ENCODE results near the gene FBXW5. TPM values are rescaled to one million over a fixed set of nuclear protein-coding genes. Genes with fewer than 3 reads are reported as not detected.

The FBXW5 gene
- total RNA-seq, 1 experiment from 2014 or later: 66.8 TPM

DNA sequence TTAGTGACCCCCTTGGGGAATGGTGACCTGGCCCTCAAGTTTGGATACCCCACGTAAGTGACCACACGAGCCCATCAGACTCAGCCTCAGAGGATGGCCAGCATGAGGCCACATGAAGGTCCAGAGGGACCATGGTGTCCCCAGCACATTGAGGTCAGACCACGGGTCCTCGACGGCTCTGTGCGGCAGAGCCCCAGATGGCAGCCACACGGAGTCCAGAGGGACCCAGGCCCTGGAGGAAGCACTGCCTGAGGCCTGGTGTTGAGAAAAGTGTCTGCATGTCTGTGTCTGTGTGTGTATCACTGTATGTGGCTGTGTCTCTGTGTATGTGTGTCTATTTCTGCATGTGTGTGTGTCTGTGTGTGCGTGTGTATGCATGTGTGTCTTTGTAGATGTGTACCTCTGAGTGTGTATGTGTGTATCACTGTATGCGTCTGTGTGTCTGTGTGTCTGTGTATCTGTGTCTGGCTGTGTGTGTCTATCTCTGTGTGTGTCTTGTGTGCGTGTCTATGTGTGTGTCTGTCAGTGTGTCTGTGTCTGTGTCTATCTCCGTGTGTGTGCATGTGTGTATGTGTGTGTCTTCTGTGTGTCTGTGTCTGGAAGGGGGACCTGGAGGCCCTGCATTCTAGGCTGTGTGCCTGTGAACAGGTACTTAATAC lies 39.2 kb upstream of the FBXW5 start:
- ChIA-PET POLR2A (no interaction called here), CTCF (no interaction called here)
- TF ChIP-seq, protein P1, sequence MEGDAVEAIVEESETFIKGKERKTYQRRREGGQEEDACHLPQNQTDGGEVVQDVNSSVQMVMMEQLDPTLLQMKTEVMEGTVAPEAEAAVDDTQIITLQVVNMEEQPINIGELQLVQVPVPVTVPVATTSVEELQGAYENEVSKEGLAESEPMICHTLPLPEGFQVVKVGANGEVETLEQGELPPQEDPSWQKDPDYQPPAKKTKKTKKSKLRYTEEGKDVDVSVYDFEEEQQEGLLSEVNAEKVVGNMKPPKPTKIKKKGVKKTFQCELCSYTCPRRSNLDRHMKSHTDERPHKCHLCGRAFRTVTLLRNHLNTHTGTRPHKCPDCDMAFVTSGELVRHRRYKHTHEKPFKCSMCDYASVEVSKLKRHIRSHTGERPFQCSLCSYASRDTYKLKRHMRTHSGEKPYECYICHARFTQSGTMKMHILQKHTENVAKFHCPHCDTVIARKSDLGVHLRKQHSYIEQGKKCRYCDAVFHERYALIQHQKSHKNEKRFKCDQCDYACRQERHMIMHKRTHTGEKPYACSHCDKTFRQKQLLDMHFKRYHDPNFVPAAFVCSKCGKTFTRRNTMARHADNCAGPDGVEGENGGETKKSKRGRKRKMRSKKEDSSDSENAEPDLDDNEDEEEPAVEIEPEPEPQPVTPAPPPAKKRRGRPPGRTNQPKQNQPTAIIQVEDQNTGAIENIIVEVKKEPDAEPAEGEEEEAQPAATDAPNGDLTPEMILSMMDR (IDR thresholded peaks at IDR 0.05; ENCODE audit: insufficient read depth in 1 of 2, low read depth in 1 of 2, low read length in 1 of 2, severe bottlenecking in 1 of 2, unreplicated experiment in 1 of 2): no peak
- H3K36me3 Mint-ChIP-seq (ENCODE audit: insufficient read depth, unreplicated experiment): no peaks in the 10 kb centered on the region
- H3K4me3 Mint-ChIP-seq (ENCODE audit: unreplicated experiment): no peak overlapping the region
- no peaks in the 10 kb centered on the region for H3K9me3 ChIP-seq
- DNase-seq: no peak
- peaks cover 8% of the 10 kb centered on the region for H3K4me1 ChIP-seq
- no peaks in the 10 kb centered on the region for H3K27me3 ChIP-seq (replicated peaks; ENCODE audit: control insufficient read depth, insufficient read depth, low read length)
- H3K4me1 Mint-ChIP-seq (ENCODE audit: low read depth, unreplicated experiment): peaks cover 10% of the 10 kb centered on the region
- no peaks in the 10 kb centered on the region for H3K27me3 Mint-ChIP-seq (ENCODE audit: insufficient read depth, unreplicated experiment)
- H3K27ac Mint-ChIP-seq (ENCODE audit: unreplicated experiment): no peak overlapping the region
- no peak overlapping the region for H3K4me3 ChIP-seq (ENCODE audit: low read depth, low read length)
- intact Hi-C loops (cut with micrococcal nuclease; ENCODE audit: unreplicated experiment): no loop called here
- H3K9me3 Mint-ChIP-seq (ENCODE audit: unreplicated experiment): no peaks in the 10 kb centered on the region
- H3K36me3 ChIP-seq (ENCODE audit: control insufficient read depth, insufficient read depth, low read length): no peaks in the 10 kb centered on the region
- no TSS peak for BruUV-seq (replicated peaks)

DNA sequence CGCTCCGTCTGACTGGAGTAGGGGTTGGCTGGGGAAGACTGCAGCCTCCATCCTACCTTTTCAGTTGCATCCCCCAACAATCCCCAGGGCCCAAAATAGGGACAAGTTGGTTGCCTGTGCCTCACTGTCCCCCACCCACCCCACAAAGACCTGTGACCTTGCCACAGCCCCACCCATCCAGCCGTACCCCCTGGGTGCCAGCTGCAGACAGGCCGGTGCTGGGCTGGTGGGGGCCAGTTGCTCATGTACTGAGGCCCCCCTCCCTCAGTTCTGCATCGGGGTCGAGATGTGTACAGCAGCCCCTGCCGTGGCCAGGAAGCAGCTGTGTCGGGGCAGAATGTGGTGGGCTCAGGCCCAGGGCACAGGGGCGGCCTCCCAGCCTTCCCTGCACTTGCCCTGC lies 38.6 kb upstream of the FBXW5 start:
- Mint-ChIP-seq H3K27me3 (ENCODE audit: insufficient read depth, unreplicated experiment) (no peaks in the 10 kb centered on the region), H3K4me3 (ENCODE audit: unreplicated experiment) (no peak overlapping the region), H3K36me3 (ENCODE audit: insufficient read depth, unreplicated experiment) (no peaks in the 10 kb centered on the region), H3K4me1 (ENCODE audit: low read depth, unreplicated experiment) (peaks cover 7% of the 10 kb centered on the region), H3K9me3 (ENCODE audit: unreplicated experiment) (no peaks in the 10 kb centered on the region), H3K27ac (ENCODE audit: unreplicated experiment) (no peak overlapping the region)
- POLR2A ChIA-PET: no interaction called here
- no peak overlapping the region for H3K4me3 ChIP-seq (ENCODE audit: low read depth, low read length)
- no peaks in the 10 kb centered on the region for H3K27me3 ChIP-seq (replicated peaks; ENCODE audit: control insufficient read depth, insufficient read depth, low read length)
- no peaks in the 10 kb centered on the region for H3K9me3 ChIP-seq
- CTCF ChIA-PET: no interaction called here
- TF ChIP-seq, protein P1 (IDR thresholded peaks at IDR 0.05; ENCODE audit: insufficient read depth in 1 of 2, low read depth in 1 of 2, low read length in 1 of 2, severe bottlenecking in 1 of 2, unreplicated experiment in 1 of 2): no peak
- no TSS peak for BruUV-seq (replicated peaks)
- H3K36me3 ChIP-seq (ENCODE audit: control insufficient read depth, insufficient read depth, low read length): no peaks in the 10 kb centered on the region
- intact Hi-C loops (cut with micrococcal nuclease; ENCODE audit: unreplicated experiment): no loop called here
- peaks cover 4% of the 10 kb centered on the region; the same call in 1 of the 2 replicates for H3K4me1 ChIP-seq
- no peak for DNase-seq

DNA sequence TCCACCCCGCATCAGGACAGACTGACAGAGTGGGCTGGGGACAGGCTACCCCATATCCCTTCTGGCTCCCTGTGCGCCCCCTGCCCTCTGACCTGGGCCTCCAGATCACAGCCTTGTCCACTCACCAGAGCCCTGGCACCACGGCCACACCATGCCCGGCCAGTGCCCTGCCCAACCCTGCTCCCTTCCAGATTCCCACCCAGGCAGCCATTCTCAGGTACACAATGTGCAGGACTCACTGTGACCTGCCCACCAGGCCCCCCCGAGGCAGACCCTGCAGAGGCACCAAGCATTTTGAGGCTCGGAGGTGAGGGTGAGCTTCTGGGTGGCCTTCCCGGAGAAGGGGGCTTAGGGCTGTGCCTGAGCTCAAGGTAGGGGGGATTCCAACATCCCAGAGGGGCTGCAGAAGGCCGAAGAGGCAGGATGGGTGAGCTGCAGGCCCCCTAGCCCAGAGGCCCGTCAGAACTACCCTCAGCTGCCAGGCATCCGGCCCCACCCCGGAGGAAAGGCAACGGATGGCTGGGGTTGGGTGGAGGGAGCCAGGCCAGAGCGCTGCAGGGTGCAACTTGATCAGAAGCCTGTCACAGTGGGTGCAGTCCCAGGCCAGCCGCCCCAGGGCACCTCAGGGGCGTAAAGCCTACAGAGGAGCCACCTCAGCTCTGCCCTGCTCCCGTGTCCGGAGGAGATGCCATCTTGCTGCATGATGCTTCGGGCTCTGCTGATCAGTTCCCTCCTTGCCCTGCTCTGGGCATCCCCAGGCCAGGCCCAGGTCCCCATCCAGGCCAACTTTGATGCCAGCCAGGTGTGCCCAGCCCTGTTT lies 37.9 kb upstream of the FBXW5 start, which contains the start of gene LCNL1:
Gene LCNL1 (plus strand): TSS at position 762 of the 820 bp plus-strand sequence. CDS start 594 bp downstream, outside the sequence.
- POLR2A ChIA-PET: no interaction called here
- Histone ChIP-seq H3K4me3 (ENCODE audit: low read depth, low read length) (no peak within 1 kb of the TSS), H3K27me3 (replicated peaks; ENCODE audit: control insufficient read depth, insufficient read depth, low read length) (no peaks in the 10 kb centered on the region), H3K36me3 (ENCODE audit: control insufficient read depth, insufficient read depth, low read length) (no peaks in the 10 kb centered on the region), H3K9me3 (no peaks in the 10 kb centered on the region), H3K4me1 (no peaks in the 10 kb centered on the region)
- H3K27ac Mint-ChIP-seq (ENCODE audit: unreplicated experiment): no peak within 1 kb of the TSS
- no peak within 1 kb of the TSS for H3K4me3 Mint-ChIP-seq (ENCODE audit: unreplicated experiment)
- DNase-seq: no peak
- BruUV-seq (replicated peaks): no TSS peak
- intact Hi-C loops (cut with micrococcal nuclease; ENCODE audit: unreplicated experiment): no loop called here
- no peaks in the 10 kb centered on the region for H3K27me3 Mint-ChIP-seq (ENCODE audit: insufficient read depth, unreplicated experiment)
- TF ChIP-seq, protein P1 (IDR thresholded peaks at IDR 0.05; ENCODE audit: insufficient read depth in 1 of 2, low read depth in 1 of 2, low read length in 1 of 2, severe bottlenecking in 1 of 2, unreplicated experiment in 1 of 2): no peak
- H3K36me3 Mint-ChIP-seq (ENCODE audit: insufficient read depth, unreplicated experiment): no peaks in the 10 kb centered on the region
- CTCF ChIA-PET: no interaction called here
- H3K4me1 Mint-ChIP-seq (ENCODE audit: low read depth, unreplicated experiment): no peaks in the 10 kb centered on the region
- no peaks in the 10 kb centered on the region for H3K9me3 Mint-ChIP-seq (ENCODE audit: unreplicated experiment)

All from Caco-2 (cell line).